ENCODE results near the gene HIVEP3. TPM values are rescaled to one million over a fixed set of nuclear protein-coding genes. Genes with fewer than 3 reads are reported as not detected.

The HIVEP3 gene
- polyA plus RNA-seq, 1 donor (not counting 4 experiments of a cell fraction or from before 2014, with no cell fraction given), result 1.1 TPM

DNA sequence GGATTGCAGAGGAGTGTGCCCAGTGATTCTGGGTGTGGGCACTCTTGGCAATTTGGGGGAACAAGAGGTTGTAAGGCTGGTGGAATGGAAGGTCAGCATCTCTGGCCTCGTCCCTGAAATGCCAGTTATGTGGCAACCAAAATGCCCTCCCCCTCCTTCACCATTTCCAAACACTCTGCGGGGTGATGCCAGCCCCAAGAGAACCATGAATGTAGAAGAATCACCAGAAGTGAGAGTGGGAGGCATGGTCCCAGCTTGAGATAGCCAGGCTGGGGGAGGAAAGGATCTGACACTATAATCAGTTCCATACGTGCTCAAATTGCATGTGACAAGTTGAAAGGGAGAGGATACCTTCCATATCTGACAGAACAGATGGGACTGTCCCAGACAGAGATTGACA lies 345.5 kb downstream of the HIVEP3 start:
- Histone ChIP-seq H4K20me1 (ENCODE audit: control insufficient read depth, extremely low read depth, insufficient read depth, low read length) (peaks cover 3% of the 10 kb centered on the region), H2AFZ (ENCODE audit: control insufficient read depth, low read length) (no peak overlapping the region), H3K36me3 (ENCODE audit: control insufficient read depth in 2 of 2, extremely low read depth in 1 of 2, insufficient read depth in 2 of 2, low read length in 2 of 2) (no peaks in the 10 kb centered on the region), H3K4me2 (ENCODE audit: control insufficient read depth, extremely low read depth, insufficient read depth, low read depth, low read length) (no peak overlapping the region), H3K27me3 (ENCODE audit: control insufficient read depth, extremely low read depth, insufficient read depth, low read length) (peaks cover 6% of the 10 kb centered on the region), H3K79me2 (ENCODE audit: control insufficient read depth, insufficient read depth, low read length) (no peaks in the 10 kb centered on the region), H3K4me1 (ENCODE audit: control insufficient read depth, extremely low read depth, insufficient read depth, low read length) (no peaks in the 10 kb centered on the region), H3K9ac (ENCODE audit: control insufficient read depth, extremely low read depth, insufficient read depth, low read length) (no peak overlapping the region), H3K9me1 (ENCODE audit: control insufficient read depth, extremely low read depth, insufficient read depth, low read length) (no peaks in the 10 kb centered on the region), H3K9me3 (ENCODE audit: control insufficient read depth, low read depth, low read length) (no peaks in the 10 kb centered on the region), H3K27ac (ENCODE audit: control insufficient read depth, insufficient read depth, low read length) (no peak overlapping the region), H3K4me3 (ENCODE audit: control insufficient read depth in 2 of 3, extremely low read depth in 1 of 3, insufficient read depth in 2 of 3, low read depth in 1 of 3, low read length in 3 of 3) (no peak overlapping the region)
- FAIRE-seq, result no peak
- TF ChIP-seq CTCF (optimal IDR thresholded peaks at IDR 0.05 in 1 of 3, IDR thresholded peaks at IDR 0.05 in 1 of 3, conservative IDR thresholded peaks at IDR 0.05 in 1 of 3; ENCODE audit: extremely low read depth in 1 of 3, insufficient read depth in 2 of 3, low read length in 3 of 3) (no peak), EZH2 (IDR thresholded peaks at IDR 0.05; ENCODE audit: low read length) (no peak)
- DNase-seq (ENCODE audit: low read depth, low spot score), result no peak
- dilution Hi-C loops (cut with MboI; ENCODE audit: extremely low pct_ligation_motif_present, low sequenced_read_pairs), result no loop called here

- Histone ChIP-seq H2AFZ (ENCODE audit: control insufficient read depth, low read length) (no peak overlapping the region), H3K27ac (ENCODE audit: control insufficient read depth, insufficient read depth, low read length) (no peak overlapping the region), H3K27me3 (ENCODE audit: control insufficient read depth, extremely low read depth, insufficient read depth, low read length) (peaks cover 6% of the 10 kb centered on the region), H3K36me3 (ENCODE audit: control insufficient read depth in 2 of 2, extremely low read depth in 1 of 2, insufficient read depth in 2 of 2, low read length in 2 of 2) (no peaks in the 10 kb centered on the region), H3K4me2 (ENCODE audit: control insufficient read depth, extremely low read depth, insufficient read depth, low read depth, low read length) (no peak overlapping the region), H3K9me1 (ENCODE audit: control insufficient read depth, extremely low read depth, insufficient read depth, low read length) (no peaks in the 10 kb centered on the region), H3K9me3 (ENCODE audit: control insufficient read depth, low read depth, low read length) (no peaks in the 10 kb centered on the region), H4K20me1 (ENCODE audit: control insufficient read depth, extremely low read depth, insufficient read depth, low read length) (peaks cover 3% of the 10 kb centered on the region), H3K4me1 (ENCODE audit: control insufficient read depth, extremely low read depth, insufficient read depth, low read length) (no peaks in the 10 kb centered on the region), H3K9ac (ENCODE audit: control insufficient read depth, extremely low read depth, insufficient read depth, low read length) (no peak overlapping the region), H3K79me2 (ENCODE audit: control insufficient read depth, insufficient read depth, low read length) (no peaks in the 10 kb centered on the region), H3K4me3 (ENCODE audit: control insufficient read depth in 2 of 3, extremely low read depth in 1 of 3, insufficient read depth in 2 of 3, low read depth in 1 of 3, low read length in 3 of 3) (no peak overlapping the region)
- TF ChIP-seq EZH2 (IDR thresholded peaks at IDR 0.05; ENCODE audit: low read length) (no peak), CTCF (optimal IDR thresholded peaks at IDR 0.05 in 1 of 3, IDR thresholded peaks at IDR 0.05 in 1 of 3, conservative IDR thresholded peaks at IDR 0.05 in 1 of 3; ENCODE audit: extremely low read depth in 1 of 3, insufficient read depth in 2 of 3, low read length in 3 of 3) (no peak)
- dilution Hi-C loops (cut with MboI; ENCODE audit: extremely low pct_ligation_motif_present, low sequenced_read_pairs), result no loop called here
- no peak for DNase-seq (ENCODE audit: low read depth, low spot score)
- FAIRE-seq, result no peak
Measured at GRCh38 chr1:41572224-41572623, 346.5 kb downstream of the HIVEP3 start.

Measured in keratinocyte (primary cell).